GM06990 (cell line): ENCODE results near the gene TMEM185B.

Experiments
- DNase-seq: peaks from one replicate; pipeline ENCODE4 v3.0.0-alpha.2; 2011; ENCODE audit not compliant: insufficient read length; ENCODE audit errors: extremely low read depth
- H3K27me3 ChIP-seq: replicated peaks from 2 replicates; pipeline ENCODE4 v1.6.0; 2011; ENCODE audit warnings: low read length; ENCODE audit not compliant: control insufficient read depth, insufficient read depth
- H3K36me3 ChIP-seq: 2 replicates; pipeline ENCODE4 v1.5.1; 2011; ENCODE audit warnings: low read length; ENCODE audit not compliant: control insufficient read depth, insufficient read depth
- H3K4me3 ChIP-seq: replicated peaks from 2 replicates; pipeline ENCODE4 v1.5.1; 2011; ENCODE audit warnings: low read depth, mild to moderate bottlenecking, control low read depth, low read length
- TF ChIP-seq, protein P1 (sequence below): IDR thresholded peaks from 2 replicates; pipeline ENCODE4 v1.5.1; 2011; ENCODE audit warnings: low read length, control low read depth, mild to moderate bottlenecking, inconsistent platforms; ENCODE audit not compliant: insufficient read depth, poor library complexity, severe bottlenecking

TMEM185B gene

DNA sequence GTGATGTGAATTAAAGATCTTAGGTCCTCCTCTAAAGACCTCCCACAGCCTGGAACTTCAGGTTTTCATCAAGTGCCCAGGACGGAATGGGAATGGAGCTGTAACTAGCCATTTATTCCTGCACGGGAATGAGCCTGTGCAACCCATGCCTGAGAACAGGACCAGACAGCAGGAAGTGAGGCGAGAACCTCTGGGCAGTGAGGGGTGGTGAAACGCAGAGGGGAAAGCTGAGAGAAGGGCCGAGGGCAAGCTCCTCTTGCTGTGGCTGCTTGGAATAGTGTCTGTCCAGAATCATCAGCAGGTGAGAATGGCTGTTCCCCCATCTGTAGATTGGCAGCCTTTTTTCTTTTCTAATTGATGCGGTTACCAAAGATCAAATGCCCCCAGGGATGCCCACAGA is 24.7 kb upstream of the TMEM185B start:
- Histone ChIP-seq H3K4me3 (no peak overlapping the region), H3K36me3 (no peaks in the 10 kb centered on the region), H3K27me3 (no peaks in the 10 kb centered on the region)
- no peak for DNase-seq
- TF ChIP-seq, protein P1, sequence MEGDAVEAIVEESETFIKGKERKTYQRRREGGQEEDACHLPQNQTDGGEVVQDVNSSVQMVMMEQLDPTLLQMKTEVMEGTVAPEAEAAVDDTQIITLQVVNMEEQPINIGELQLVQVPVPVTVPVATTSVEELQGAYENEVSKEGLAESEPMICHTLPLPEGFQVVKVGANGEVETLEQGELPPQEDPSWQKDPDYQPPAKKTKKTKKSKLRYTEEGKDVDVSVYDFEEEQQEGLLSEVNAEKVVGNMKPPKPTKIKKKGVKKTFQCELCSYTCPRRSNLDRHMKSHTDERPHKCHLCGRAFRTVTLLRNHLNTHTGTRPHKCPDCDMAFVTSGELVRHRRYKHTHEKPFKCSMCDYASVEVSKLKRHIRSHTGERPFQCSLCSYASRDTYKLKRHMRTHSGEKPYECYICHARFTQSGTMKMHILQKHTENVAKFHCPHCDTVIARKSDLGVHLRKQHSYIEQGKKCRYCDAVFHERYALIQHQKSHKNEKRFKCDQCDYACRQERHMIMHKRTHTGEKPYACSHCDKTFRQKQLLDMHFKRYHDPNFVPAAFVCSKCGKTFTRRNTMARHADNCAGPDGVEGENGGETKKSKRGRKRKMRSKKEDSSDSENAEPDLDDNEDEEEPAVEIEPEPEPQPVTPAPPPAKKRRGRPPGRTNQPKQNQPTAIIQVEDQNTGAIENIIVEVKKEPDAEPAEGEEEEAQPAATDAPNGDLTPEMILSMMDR, result no peak

DNA sequence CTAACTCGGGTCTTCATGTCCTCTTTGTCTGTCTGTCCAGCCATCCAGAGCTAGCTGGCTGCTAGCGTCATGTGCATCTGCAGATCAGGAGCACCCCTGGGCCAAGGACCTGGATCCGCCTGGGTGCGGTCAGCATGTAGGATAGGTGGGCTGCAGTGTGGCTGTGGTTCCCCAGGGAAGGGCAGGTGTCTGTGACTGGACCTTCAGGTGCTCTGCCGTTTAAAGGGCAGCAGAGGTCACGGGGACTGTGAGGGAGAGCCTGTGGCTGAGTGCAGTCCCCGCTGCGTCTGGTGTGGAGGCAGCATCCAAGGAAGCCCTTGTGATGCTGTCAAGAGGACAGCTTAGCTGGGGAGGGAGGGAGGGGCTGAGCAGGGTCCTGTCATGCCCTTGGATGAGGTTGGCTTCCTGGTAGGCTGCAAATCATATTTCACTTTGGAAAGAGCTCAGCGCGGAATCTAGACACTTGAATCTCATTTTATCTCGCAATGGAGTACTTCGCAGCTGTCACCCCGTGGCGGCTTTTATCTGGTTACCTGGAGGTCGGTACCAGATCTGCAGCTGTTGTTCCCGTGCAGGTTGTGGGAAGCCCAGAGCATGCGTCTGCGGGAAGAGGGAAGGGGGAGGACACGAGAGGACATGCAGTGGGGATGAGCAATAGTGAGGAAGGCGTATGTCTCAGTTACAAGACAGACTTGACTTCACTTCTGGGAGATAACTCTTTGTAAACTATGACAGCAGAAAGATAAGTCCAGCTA is 23.5 kb upstream of the TMEM185B start:
- DNase-seq, result no peak
- Histone ChIP-seq H3K4me3 (no peak overlapping the region), H3K27me3 (no peaks in the 10 kb centered on the region), H3K36me3 (no peaks in the 10 kb centered on the region)
- TF ChIP-seq, protein P1, result no peak

DNA sequence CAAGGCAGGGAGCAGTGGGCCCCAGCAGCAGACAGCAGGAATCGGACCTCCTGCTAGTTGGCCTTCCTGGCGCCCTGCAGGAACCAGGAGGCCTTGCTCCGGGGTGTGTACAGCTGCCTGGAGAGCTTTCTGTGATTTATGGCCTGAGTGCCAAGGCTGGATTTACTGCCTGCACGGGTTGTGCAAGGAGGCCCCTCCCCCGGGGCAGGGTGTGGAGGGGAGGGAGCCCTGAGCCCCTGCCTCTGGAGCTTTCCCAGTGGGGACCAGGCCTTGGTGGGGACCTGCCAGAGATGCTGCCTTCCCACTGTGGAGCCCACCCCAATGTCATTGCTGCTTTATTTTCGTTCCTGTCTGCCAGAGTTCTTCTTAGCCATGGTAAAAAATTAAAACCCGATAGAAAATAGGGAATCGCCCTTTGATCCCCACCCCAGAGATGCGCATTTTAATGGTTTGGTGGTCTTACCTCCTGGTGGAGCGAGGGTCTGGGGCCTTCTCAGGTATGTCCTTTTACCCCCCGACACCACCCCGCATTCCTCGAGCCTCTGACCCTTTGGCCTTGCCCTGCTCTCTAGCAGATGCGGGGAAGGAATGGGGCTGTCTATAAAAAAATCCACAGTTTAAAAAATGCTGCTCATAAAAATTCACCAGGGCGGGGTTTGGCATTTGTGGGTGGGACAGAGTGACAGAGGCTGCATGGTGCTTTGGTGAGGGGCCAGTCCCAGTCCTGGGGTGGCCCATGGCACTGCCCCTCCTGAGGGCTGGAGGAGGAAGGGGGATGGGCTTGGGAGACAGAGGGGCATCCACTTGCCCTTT is 22.5 kb upstream of the TMEM185B start:
- no peak for DNase-seq
- TF ChIP-seq, protein P1, result no peak

DNA sequence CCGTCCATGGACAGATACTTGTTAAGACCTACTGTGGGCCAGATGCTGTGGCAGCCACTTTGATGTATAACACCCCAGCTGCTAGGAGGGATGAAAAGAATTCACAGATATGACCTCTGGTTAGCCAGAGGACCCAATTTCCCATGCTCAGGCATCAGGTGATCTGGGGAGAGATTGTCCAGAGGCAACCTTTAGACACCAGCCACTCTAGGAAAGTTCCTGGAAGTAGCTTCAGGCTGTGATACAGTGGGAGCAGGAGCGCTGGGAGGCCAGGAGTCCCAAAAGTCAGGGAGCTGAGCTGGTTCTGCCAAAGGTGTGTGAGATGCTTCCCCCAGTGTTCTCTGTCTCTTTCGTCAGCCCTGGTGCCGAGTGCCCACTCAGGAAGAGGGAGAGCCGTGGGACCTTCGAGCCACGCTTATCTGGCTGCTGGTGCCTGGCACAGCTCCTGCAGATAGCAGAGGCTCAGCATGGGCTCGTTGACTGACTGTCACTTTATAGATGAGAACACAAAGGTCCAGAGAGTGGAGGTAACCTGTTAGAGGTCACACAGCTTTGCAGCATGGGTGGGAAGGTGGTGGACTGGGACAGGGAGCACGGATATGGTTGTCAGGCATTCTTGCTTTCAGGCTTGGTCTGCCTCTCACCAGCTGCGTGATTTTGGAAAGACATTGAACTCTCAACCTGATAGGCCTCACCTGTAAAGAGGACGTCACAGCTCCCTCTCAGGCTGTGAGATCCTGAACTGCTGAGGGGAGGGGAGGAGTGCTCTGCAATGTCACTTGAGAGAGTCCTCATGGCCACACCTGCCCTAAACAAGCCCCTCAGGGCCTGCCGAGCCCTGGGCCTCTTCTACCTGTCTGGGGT is 21.7 kb upstream of the TMEM185B start:
- no peak overlapping the region for H3K4me3 ChIP-seq
- H3K36me3 ChIP-seq, result no peaks in the 10 kb centered on the region
- TF ChIP-seq, protein P1, result no peak
- no peaks in the 10 kb centered on the region for H3K27me3 ChIP-seq
- DNase-seq, result no peak

More for the DNA sequence above, 22.5 kb upstream of the TMEM185B start:
- Histone ChIP-seq H3K4me3 (no peak overlapping the region), H3K36me3 (no peaks in the 10 kb centered on the region), H3K27me3 (no peaks in the 10 kb centered on the region)

DNA sequence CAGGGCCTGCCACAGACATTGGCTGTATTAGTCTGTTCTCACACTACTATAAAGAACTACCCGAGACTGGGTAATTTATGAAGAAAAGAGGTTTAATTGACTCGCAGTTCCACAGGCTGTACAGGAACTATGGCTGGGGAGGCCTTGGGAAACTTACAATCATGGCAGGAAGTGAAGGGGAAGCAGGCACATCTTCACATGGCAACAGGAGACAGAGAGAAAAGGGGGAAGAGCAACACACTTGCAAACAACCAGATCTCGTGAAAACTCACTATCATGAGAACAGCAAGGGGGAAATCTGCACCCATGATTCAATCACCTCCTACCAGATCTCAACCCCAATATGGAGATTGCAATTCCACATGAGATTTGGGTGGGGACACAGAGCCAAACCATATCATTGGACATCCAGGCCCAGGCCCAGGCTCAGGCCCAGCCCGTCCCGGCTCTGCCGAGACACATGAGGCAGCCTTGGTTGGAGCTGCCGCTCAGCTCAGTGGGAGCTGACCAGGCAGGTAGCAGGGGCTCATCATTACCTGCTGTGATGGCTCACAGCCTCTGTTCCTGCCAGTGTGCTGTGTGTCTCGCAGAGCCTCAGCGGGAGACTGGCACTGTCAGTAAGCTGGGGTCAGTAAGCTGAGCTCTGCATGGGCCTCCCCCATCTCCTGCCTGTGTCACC is 20.8 kb upstream of the TMEM185B start:
- no peaks in the 10 kb centered on the region for H3K36me3 ChIP-seq
- no peak overlapping the region for H3K4me3 ChIP-seq
- DNase-seq, result no peak
- no peaks in the 10 kb centered on the region for H3K27me3 ChIP-seq
- TF ChIP-seq, protein P1, result no peak
